ENCODE measurements around the gene ATMIN.

The ATMIN gene

DNA sequence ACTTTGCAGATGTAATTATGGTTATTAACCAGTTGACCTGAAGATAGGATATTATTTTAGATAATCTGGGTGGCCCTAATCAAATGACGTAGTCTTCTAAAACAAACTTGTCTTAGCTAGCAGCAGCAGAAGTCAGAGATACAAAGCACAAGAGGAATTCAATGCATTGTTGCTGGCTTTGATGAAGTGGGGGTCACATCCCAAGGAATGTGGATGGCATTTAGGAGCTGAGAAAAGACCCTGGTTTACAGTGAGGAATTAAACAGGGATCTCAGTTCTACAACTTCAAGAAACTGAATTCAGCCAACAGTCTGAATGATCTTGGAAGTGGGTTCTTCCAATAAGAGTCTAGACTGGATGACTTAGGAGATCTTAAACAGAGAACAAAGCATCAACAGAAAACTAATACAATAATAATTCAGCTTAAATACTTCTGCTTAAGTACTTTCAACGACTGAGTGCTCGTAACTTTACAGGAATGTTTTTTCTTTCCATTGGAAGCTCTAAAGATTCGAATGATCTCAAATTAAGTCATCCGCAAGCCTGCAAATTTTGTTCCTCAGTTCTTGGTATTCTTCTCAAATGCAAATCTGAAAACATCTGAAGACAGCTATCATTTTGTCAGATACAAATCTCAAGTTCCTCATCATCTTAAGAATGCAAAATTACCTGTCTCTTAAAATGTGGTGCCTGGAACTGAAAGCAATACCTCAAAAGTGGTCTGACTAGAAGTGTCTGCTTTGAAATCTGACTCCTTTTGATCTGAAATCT, 38.1 kb downstream of the ATMIN start:
- H3K4me1 ChIP-seq (ENCODE audit: control insufficient read depth, insufficient read depth, low read depth, low read length): peaks cover 9% of the 10 kb centered on the region
- H2BK12ac ChIP-seq (ENCODE audit: low read length in 2 of 2): no peak overlapping the region
- H3K27me3 ChIP-seq (ENCODE audit: control insufficient read depth in 1 of 2, insufficient read depth in 1 of 2, low read length in 2 of 2): no peaks in the 10 kb centered on the region
- H3K23ac ChIP-seq (ENCODE audit: low read length in 2 of 2): no peak overlapping the region
- no peak overlapping the region for H3K9ac ChIP-seq (ENCODE audit: low read length)
- no peak overlapping the region for H4K8ac ChIP-seq (ENCODE audit: low read length)
- no peak overlapping the region for H3K4ac ChIP-seq (ENCODE audit: low read depth in 1 of 2, low read length in 2 of 2)
- H3K79me1 ChIP-seq (replicated peaks; ENCODE audit: low read length, poor library complexity, severe bottlenecking): no peaks in the 10 kb centered on the region
- no peak overlapping the region for H3K4me2 ChIP-seq (ENCODE audit: low read length, poor library complexity, severe bottlenecking)
- H2BK15ac ChIP-seq (ENCODE audit: low read depth, poor library complexity, severe bottlenecking): no peak overlapping the region
- H4K91ac ChIP-seq (ENCODE audit: low read length): no peak overlapping the region
- no peak overlapping the region for H2AK5ac ChIP-seq (ENCODE audit: low read length, severe bottlenecking)
- no peak overlapping the region for H2BK120ac ChIP-seq (ENCODE audit: low read depth, low read length)
- WGBS: 68% methylated on average over 5 of the region's 5 CpGs
- no peak overlapping the region for H2BK5ac ChIP-seq (ENCODE audit: low read depth, low read length, poor library complexity, severe bottlenecking)
- H3K18ac ChIP-seq (ENCODE audit: low read depth in 1 of 2, low read length in 2 of 2): no peak overlapping the region
- H2AFZ ChIP-seq (ENCODE audit: low read depth, low read length): no peak overlapping the region
- no peak overlapping the region for H3K27ac ChIP-seq (ENCODE audit: low read length, poor library complexity, severe bottlenecking)
- H3K4me3 ChIP-seq (ENCODE audit: insufficient read depth in 1 of 2, low read depth in 1 of 2, low read length in 2 of 2): no peak overlapping the region
- DNase-seq: no peak
- no peak overlapping the region for H3K14ac ChIP-seq (ENCODE audit: low read length in 2 of 2)
- no peaks in the 10 kb centered on the region for H3K36me3 ChIP-seq (ENCODE audit: control insufficient read depth in 1 of 2, insufficient read depth in 2 of 2, low read depth in 1 of 2, low read length in 2 of 2)
- no peaks in the 10 kb centered on the region for H3K9me3 ChIP-seq (ENCODE audit: control insufficient read depth, low read length)

DNA sequence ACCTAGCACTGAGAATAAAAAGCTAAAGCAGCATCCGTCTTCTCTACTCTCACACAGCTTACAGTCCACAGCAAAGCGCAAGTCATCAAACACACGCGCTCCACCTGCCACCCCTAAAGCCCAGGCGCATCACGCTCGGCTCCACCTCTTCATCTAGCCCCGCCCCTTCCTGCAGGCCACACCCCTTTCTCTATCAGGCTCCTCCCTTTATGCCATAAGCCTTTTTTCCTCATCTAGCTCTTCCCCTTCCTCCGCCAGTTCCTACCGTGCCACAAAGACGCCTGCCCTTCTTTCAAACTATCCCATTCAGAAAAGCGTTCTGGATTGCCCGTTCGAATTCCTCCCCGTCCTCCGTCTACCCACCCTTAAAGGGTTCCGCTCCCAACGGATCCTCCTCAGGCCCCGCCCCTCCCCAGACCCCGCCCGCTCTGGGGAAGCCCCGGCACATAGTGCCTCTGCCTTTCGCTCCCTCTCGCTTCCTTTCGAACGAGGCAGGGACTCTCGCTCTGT, 41.0 kb downstream of the ATMIN start:
- H3K4me2 ChIP-seq (ENCODE audit: low read length, poor library complexity, severe bottlenecking): peak overlapping the region; percentile 94
- no peak overlapping the region for H2BK12ac ChIP-seq (ENCODE audit: low read length in 2 of 2)
- no peaks in the 10 kb centered on the region for H3K36me3 ChIP-seq (ENCODE audit: control insufficient read depth in 1 of 2, insufficient read depth in 2 of 2, low read depth in 1 of 2, low read length in 2 of 2)
- WGBS: 2% methylated on average over 27 of the region's 27 CpGs
- peak overlapping the region; percentile 92 for H2AFZ ChIP-seq (ENCODE audit: low read depth, low read length)
- H2AK5ac ChIP-seq (ENCODE audit: low read length, severe bottlenecking): no peak overlapping the region
- no peak overlapping the region for H3K23ac ChIP-seq (ENCODE audit: low read length in 2 of 2)
- H3K14ac ChIP-seq (ENCODE audit: low read length in 2 of 2): no peak overlapping the region
- no peak overlapping the region for H2BK5ac ChIP-seq (ENCODE audit: low read depth, low read length, poor library complexity, severe bottlenecking)
- peak overlapping the region; percentile 79 to 91 for H3K4me3 ChIP-seq (ENCODE audit: insufficient read depth in 1 of 2, low read depth in 1 of 2, low read length in 2 of 2)
- peak overlapping the region; percentile 99 for H3K9ac ChIP-seq (ENCODE audit: low read length)
- no peak overlapping the region for H2BK120ac ChIP-seq (ENCODE audit: low read depth, low read length)
- H3K27me3 ChIP-seq (ENCODE audit: control insufficient read depth in 1 of 2, insufficient read depth in 1 of 2, low read length in 2 of 2): no peaks in the 10 kb centered on the region
- H3K9me3 ChIP-seq (ENCODE audit: control insufficient read depth, low read length): no peaks in the 10 kb centered on the region
- peaks cover 1% of the 10 kb centered on the region for H3K79me1 ChIP-seq (replicated peaks; ENCODE audit: low read length, poor library complexity, severe bottlenecking)
- H4K8ac ChIP-seq (ENCODE audit: low read length): peak overlapping the region; percentile 66
- peak overlapping the region in 1 of 2 experiments; percentile 0 for H3K18ac ChIP-seq (ENCODE audit: low read depth in 1 of 2, low read length in 2 of 2)
- peaks cover 9% of the 10 kb centered on the region for H3K4me1 ChIP-seq (ENCODE audit: control insufficient read depth, insufficient read depth, low read depth, low read length)
- H2BK15ac ChIP-seq (ENCODE audit: low read depth, poor library complexity, severe bottlenecking): no peak overlapping the region
- peak; percentile 94 for DNase-seq
- no peak overlapping the region for H3K4ac ChIP-seq (ENCODE audit: low read depth in 1 of 2, low read length in 2 of 2)
- peak overlapping the region; percentile 56 for H3K27ac ChIP-seq (ENCODE audit: low read length, poor library complexity, severe bottlenecking)
- H4K91ac ChIP-seq (ENCODE audit: low read length): peak overlapping the region; percentile 34

DNA sequence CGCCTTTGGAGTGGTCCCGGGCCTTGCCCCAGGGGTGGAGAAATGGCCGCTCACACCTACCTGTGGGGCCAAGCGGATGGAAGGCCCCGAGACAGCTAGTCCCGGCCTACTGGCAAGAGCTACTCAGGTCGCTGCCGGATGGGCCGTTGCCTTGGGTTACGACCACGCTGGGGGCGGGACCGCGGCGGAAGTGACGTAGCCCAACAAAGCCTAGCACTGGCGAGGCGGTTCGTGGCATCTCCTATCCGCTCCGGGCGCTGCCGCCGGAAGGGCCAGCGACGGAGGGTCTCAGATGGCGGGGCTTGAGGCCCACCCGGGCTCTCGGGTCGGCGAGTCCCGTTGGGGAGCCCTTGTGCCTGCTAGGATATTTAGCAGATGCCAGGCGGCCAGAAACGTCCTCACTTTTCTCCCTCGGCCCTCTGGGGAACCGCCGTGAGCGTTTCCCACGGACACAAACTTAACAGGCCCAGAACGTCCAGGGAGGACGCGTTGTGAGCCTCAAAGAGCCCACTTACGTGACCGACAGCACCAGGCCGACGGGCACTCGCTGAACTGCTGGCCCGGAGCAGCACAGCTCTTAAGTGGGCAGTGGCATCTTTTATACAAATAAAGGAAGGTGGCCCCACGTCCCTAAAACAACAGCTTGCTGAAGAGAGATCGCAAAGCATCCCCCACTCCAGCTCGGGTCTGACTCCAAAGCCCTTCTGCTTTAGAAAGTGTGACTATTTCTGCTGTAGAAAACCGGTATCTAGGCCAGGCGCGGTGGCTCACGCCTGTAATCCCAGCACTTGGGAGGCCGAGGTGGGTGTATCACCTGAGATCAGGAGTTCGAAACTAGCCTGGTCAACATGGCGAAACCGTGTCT, 41.7 kb downstream of the ATMIN start, which contains the start of gene C16orf46:
C16orf46 (minus strand) TSS at position 163 of the 865 bp plus-strand sequence. CDS start 13,283 bp downstream, outside the sequence.
- WGBS: 16% methylated on average over 59 of the region's 59 CpGs

GRCh38 chr16:81080233-81080632, 44.6 kb downstream of the ATMIN start:
- WGBS: 97% methylated on average over 1 of the region's 1 CpG

More for the DNA sequence above, 41.7 kb downstream of the ATMIN start, which contains the start of gene C16orf46:
- Histone ChIP-seq H3K18ac (ENCODE audit: low read depth in 1 of 2, low read length in 2 of 2) (peak within 1 kb of the TSS; percentile 87 to 93), H2BK120ac (ENCODE audit: low read depth, low read length) (peak within 1 kb of the TSS; percentile 90), H3K9ac (ENCODE audit: low read length) (peak within 1 kb of the TSS; percentile 99), H3K4me1 (ENCODE audit: control insufficient read depth, insufficient read depth, low read depth, low read length) (peaks cover 7% of the 10 kb centered on the region), H3K23ac (ENCODE audit: low read length in 2 of 2) (no peak within 1 kb of the TSS), H2BK15ac (ENCODE audit: low read depth, poor library complexity, severe bottlenecking) (no peak within 1 kb of the TSS), H3K9me3 (ENCODE audit: control insufficient read depth, low read length) (no peaks in the 10 kb centered on the region), H3K4ac (ENCODE audit: low read depth in 1 of 2, low read length in 2 of 2) (peak within 1 kb of the TSS; percentile 76 to 90), H2AFZ (ENCODE audit: low read depth, low read length) (peak within 1 kb of the TSS; percentile 95), H2BK12ac (ENCODE audit: low read length in 2 of 2) (peak within 1 kb of the TSS in 1 of 2 experiments; percentile 71), H3K27ac (ENCODE audit: low read length, poor library complexity, severe bottlenecking) (peak within 1 kb of the TSS; percentile 86), H3K79me1 (replicated peaks; ENCODE audit: low read length, poor library complexity, severe bottlenecking) (peaks cover 1% of the 10 kb centered on the region), H3K36me3 (ENCODE audit: control insufficient read depth in 1 of 2, insufficient read depth in 2 of 2, low read depth in 1 of 2, low read length in 2 of 2) (no peaks in the 10 kb centered on the region), H4K8ac (ENCODE audit: low read length) (peak within 1 kb of the TSS; percentile 93), H2BK5ac (ENCODE audit: low read depth, low read length, poor library complexity, severe bottlenecking) (peak within 1 kb of the TSS; percentile 84), H3K14ac (ENCODE audit: low read length in 2 of 2) (peak within 1 kb of the TSS in 1 of 2 experiments; percentile 7), H4K91ac (ENCODE audit: low read length) (peak within 1 kb of the TSS; percentile 70), H3K4me3 (ENCODE audit: insufficient read depth in 1 of 2, low read depth in 1 of 2, low read length in 2 of 2) (peak within 1 kb of the TSS; percentile 79 to 91), H3K27me3 (ENCODE audit: control insufficient read depth in 1 of 2, insufficient read depth in 1 of 2, low read length in 2 of 2) (no peaks in the 10 kb centered on the region), H3K4me2 (ENCODE audit: low read length, poor library complexity, severe bottlenecking) (peak within 1 kb of the TSS; percentile 94), H2AK5ac (ENCODE audit: low read length, severe bottlenecking) (no peak within 1 kb of the TSS)
- peak; percentile 97 for DNase-seq

More at GRCh38 chr16:81080233-81080632, 44.6 kb downstream of the ATMIN start:
- Histone ChIP-seq H3K27ac (ENCODE audit: low read length, poor library complexity, severe bottlenecking) (no peak overlapping the region), H3K4ac (ENCODE audit: low read depth in 1 of 2, low read length in 2 of 2) (no peak overlapping the region), H2AFZ (ENCODE audit: low read depth, low read length) (no peak overlapping the region), H2BK5ac (ENCODE audit: low read depth, low read length, poor library complexity, severe bottlenecking) (no peak overlapping the region), H4K91ac (ENCODE audit: low read length) (no peak overlapping the region), H3K4me1 (ENCODE audit: control insufficient read depth, insufficient read depth, low read depth, low read length) (peaks cover 7% of the 10 kb centered on the region), H3K9me3 (ENCODE audit: control insufficient read depth, low read length) (no peaks in the 10 kb centered on the region), H2BK120ac (ENCODE audit: low read depth, low read length) (no peak overlapping the region), H3K79me1 (replicated peaks; ENCODE audit: low read length, poor library complexity, severe bottlenecking) (peaks cover 3% of the 10 kb centered on the region), H2BK12ac (ENCODE audit: low read length in 2 of 2) (no peak overlapping the region), H3K27me3 (ENCODE audit: control insufficient read depth in 1 of 2, insufficient read depth in 1 of 2, low read length in 2 of 2) (no peaks in the 10 kb centered on the region), H3K23ac (ENCODE audit: low read length in 2 of 2) (no peak overlapping the region), H3K36me3 (ENCODE audit: control insufficient read depth in 1 of 2, insufficient read depth in 2 of 2, low read depth in 1 of 2, low read length in 2 of 2) (peaks cover 0 to 8% of the 10 kb centered on the region in 2 experiments), H3K14ac (ENCODE audit: low read length in 2 of 2) (no peak overlapping the region), H2AK5ac (ENCODE audit: low read length, severe bottlenecking) (no peak overlapping the region), H3K9ac (ENCODE audit: low read length) (no peak overlapping the region), H3K18ac (ENCODE audit: low read depth in 1 of 2, low read length in 2 of 2) (no peak overlapping the region), H4K8ac (ENCODE audit: low read length) (no peak overlapping the region), H3K4me2 (ENCODE audit: low read length, poor library complexity, severe bottlenecking) (no peak overlapping the region), H3K4me3 (ENCODE audit: insufficient read depth in 1 of 2, low read depth in 1 of 2, low read length in 2 of 2) (no peak overlapping the region), H2BK15ac (ENCODE audit: low read depth, poor library complexity, severe bottlenecking) (no peak overlapping the region)
- DNase-seq: no peak

Data from mesenchymal stem cell (in vitro differentiated cells and primary cell).